Neuron (in vitro differentiated cells): ENCODE measurements around the gene MEIS1.

Source experiments
- H2AFZ ChIP-seq: one replicate; pipeline ENCODE4 v1.6.1; 2013; ENCODE audit warnings: low read depth, mild to moderate bottlenecking, inconsistent platforms, low read length, moderate library complexity
- H3K27me3 ChIP-seq: one replicate; pipeline ENCODE4 v1.6.1; 2013; ENCODE audit warnings: low read length; ENCODE audit not compliant: insufficient read depth
- H3K36me3 ChIP-seq: one replicate; pipeline ENCODE4 v1.6.1; 2013; ENCODE audit warnings: low read length; ENCODE audit not compliant: insufficient read depth
- H3K4me1 ChIP-seq: one replicate; pipeline ENCODE4 v1.6.1; 2013; ENCODE audit warnings: low read length; ENCODE audit not compliant: insufficient read depth
- H3K4me3 ChIP-seq: 2 replicates; pipeline ENCODE4 v1.5.1; 2013; ENCODE audit warnings: mild to moderate bottlenecking, low read length, moderate library complexity
- H3K9me3 ChIP-seq: one replicate; pipeline ENCODE4 v1.6.1; 2013; ENCODE audit warnings: low read length

MEIS1 gene

DNA sequence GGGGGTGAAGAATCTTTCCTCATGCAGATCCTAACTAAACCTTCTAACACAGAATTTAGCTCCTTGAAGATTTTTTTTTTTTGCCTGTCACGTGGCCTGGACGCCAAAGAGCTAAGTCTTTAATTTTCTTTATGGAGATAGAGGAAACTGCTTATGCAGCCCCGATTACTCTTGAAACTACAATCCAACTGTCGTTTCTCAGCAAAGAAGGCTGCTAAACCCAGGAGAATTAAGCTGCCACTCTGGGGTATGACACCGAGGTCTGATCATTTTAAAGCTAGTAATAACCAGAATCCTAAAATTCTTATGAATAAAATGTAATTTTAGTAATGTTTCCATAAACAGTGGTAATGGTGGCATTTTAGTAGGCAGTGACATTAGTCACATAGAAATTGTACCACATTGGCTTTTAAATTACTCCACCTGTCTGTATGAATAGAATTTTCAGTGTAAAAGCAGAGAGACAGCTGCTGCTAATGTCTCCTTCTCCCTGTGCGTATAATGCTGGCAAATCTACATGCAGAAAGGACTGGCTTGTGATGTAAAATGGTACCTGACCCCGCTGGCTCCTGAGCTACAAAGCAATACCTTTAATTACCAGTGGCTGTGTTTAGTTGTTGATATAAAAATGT, 86.5 kb downstream of the MEIS1 start:
- Histone ChIP-seq H3K36me3 (no peaks in the 10 kb centered on the region), H3K4me3 (no peak overlapping the region), H3K9me3 (no peaks in the 10 kb centered on the region), H2AFZ (no peak overlapping the region), H3K27me3 (no peaks in the 10 kb centered on the region), H3K4me1 (peaks cover 20% of the 10 kb centered on the region)

DNA sequence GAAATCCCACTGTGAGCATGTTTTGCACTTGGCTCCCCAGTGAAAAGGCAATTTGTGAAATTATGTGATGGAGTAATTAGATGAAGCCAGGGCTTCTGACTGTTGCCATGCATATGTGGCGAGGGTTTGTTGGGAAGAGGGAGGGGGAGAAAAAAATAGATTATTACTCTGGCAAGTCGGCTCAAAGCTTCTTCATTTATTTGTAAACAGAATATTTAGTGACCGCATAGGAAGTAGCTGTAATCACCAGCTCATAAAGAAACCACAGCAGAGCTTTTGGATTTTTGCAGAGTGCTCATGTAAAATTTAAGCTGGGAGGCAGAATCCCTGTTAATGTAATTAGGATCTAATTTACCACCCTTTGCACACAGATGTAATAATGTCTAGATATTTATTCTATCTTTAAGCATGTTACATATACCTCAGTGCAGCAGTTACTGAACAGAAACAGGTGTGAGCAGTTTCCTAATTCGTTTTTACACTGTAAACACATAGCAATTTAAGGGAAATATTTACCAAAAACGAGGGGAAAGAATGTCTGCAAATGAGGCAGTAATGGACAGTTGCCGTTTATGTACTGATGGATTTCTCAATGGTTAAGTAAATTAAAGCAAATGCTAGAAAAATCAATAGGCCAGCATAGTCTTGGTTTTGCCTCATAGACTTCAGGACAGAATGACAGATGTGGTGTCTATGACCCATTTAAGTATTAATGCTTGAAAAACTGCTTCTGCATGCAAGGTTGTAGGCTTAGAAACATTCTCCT, 87.9 kb downstream of the MEIS1 start:
- Histone ChIP-seq H2AFZ (no peak overlapping the region), H3K27me3 (no peaks in the 10 kb centered on the region), H3K4me3 (no peak overlapping the region), H3K9me3 (no peaks in the 10 kb centered on the region), H3K4me1 (peaks cover 19% of the 10 kb centered on the region), H3K36me3 (peaks cover 4% of the 10 kb centered on the region)

DNA sequence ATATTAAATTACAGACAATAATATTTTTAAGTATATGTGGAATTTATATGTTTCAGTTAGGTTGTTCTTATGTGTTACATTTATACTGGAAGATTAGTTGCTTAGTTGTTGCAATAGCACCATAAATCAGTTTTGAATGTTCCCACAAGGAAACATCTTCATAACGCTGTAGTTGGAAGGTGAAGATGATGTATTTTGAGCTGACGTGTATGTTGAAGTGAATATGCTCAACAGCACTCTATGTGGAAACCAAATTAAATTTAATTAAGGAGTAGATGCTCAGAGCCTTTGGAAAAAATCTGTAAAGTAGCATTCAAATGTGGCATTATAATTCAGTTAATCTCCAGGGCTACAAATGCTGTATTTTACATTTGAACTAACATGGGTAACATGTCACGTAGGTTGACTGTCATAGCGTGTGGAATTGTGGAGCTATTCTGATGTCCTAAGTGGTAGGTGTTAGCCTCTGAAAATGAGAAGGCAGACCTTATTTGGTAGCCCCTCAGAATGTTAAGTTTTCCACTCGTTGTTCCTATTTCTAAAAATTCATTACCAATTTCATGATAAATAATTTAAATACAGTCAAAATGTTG, 88.5 kb downstream of the MEIS1 start:
- Histone ChIP-seq H3K36me3 (peaks cover 4% of the 10 kb centered on the region), H2AFZ (no peak overlapping the region), H3K9me3 (no peaks in the 10 kb centered on the region), H3K4me1 (peaks cover 15% of the 10 kb centered on the region), H3K27me3 (no peaks in the 10 kb centered on the region), H3K4me3 (no peak overlapping the region)

DNA sequence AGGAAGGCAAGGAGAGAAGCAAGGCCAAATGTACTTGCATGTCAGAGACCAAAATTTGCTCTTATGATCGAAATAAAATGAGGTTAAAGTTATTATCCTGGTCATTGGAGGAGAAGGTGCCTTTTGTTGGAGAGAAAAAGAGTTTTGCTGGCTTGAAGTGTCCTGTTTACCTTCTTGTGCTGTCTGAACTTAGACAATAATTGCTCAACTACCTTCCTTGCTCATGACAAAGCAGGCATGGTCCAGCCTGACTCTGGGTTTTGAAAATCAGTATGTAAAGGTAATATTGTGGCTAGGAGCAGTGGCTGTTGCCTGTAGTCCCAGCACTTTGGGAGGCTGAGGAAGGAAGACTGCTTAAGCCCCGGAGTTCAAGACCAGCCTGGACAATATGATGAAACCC, 89.1 kb downstream of the MEIS1 start:
- no peaks in the 10 kb centered on the region for H3K27me3 ChIP-seq
- peaks cover 7% of the 10 kb centered on the region for H3K36me3 ChIP-seq
- peaks cover 15% of the 10 kb centered on the region for H3K4me1 ChIP-seq
- H3K4me3 ChIP-seq: no peak overlapping the region
- no peak overlapping the region for H2AFZ ChIP-seq
- H3K9me3 ChIP-seq: no peaks in the 10 kb centered on the region

GRCh38 chr2:66525606-66526005, 90.7 kb downstream of the MEIS1 start:
- H3K4me3 ChIP-seq: no peak overlapping the region
- H3K27me3 ChIP-seq: no peaks in the 10 kb centered on the region
- H3K4me1 ChIP-seq: peaks cover 15% of the 10 kb centered on the region
- peaks cover 8% of the 10 kb centered on the region for H3K36me3 ChIP-seq
- H2AFZ ChIP-seq: no peak overlapping the region
- no peaks in the 10 kb centered on the region for H3K9me3 ChIP-seq

DNA sequence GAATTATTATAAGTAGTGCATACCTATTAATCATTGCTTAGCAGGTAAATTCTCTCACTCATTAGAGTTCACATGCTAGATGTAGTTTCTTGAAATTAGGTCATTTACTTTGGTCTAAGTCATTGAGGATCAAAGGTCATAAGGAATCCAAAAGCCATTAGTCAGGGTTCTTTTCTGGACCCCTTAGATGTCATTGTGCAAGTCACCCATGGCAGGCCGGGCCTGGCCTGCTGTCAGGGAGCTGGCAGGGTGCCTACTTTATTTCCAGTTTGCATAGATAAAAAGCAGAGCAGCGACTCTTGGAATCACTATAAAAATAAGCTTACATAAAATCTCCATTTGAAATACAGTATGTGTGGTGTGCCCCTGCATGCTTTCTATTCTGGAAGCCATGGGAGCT, 91.3 kb downstream of the MEIS1 start:
- no peak overlapping the region for H3K4me3 ChIP-seq
- H2AFZ ChIP-seq: no peak overlapping the region
- H3K36me3 ChIP-seq: peaks cover 8% of the 10 kb centered on the region
- peaks cover 18% of the 10 kb centered on the region for H3K4me1 ChIP-seq
- no peaks in the 10 kb centered on the region for H3K9me3 ChIP-seq
- H3K27me3 ChIP-seq: no peaks in the 10 kb centered on the region

GRCh38 chr2:66528974-66529724, 94.2 kb downstream of the MEIS1 start:
- no peak overlapping the region for H3K4me3 ChIP-seq
- H3K36me3 ChIP-seq: peaks cover 8% of the 10 kb centered on the region
- no peak overlapping the region for H2AFZ ChIP-seq
- H3K27me3 ChIP-seq: no peaks in the 10 kb centered on the region
- no peaks in the 10 kb centered on the region for H3K9me3 ChIP-seq
- H3K4me1 ChIP-seq: peaks cover 31% of the 10 kb centered on the region

DNA sequence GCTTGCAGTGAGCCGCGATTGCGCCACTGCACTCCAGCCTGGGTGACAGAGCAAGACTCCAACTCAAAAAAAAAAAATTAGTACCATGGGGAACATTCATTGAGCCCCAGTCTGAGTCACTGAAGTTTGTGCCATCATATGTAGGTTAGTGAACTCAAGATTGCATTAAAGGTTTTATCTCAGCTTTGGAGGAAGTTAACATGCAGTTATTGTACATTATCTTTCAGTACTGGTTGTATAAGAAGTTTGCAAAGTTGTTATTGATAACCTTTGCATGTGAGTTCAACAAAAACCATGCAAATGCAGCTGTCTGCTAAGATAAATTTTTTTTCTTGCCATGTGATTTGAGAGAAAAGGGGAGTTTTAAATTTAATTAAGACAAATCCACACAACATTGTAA, 95.7 kb downstream of the MEIS1 start:
- H3K9me3 ChIP-seq: no peaks in the 10 kb centered on the region

GRCh38 chr2:66531155-66531554, 96.2 kb downstream of the MEIS1 start:
- Histone ChIP-seq H3K4me1 (peaks cover 34% of the 10 kb centered on the region), H3K27me3 (no peaks in the 10 kb centered on the region), H3K9me3 (no peaks in the 10 kb centered on the region), H2AFZ (no peak overlapping the region), H3K4me3 (no peak overlapping the region), H3K36me3 (peaks cover 8% of the 10 kb centered on the region)

More for the DNA sequence above, 95.7 kb downstream of the MEIS1 start:
- Histone ChIP-seq H3K4me3 (no peak overlapping the region), H2AFZ (no peak overlapping the region), H3K36me3 (peaks cover 8% of the 10 kb centered on the region), H3K4me1 (peaks cover 34% of the 10 kb centered on the region), H3K27me3 (no peaks in the 10 kb centered on the region)

GRCh38 chr2:66531567-66531966, 96.6 kb downstream of the MEIS1 start:
- Histone ChIP-seq H3K4me1 (peaks cover 35% of the 10 kb centered on the region), H2AFZ (no peak overlapping the region), H3K9me3 (no peaks in the 10 kb centered on the region)

DNA sequence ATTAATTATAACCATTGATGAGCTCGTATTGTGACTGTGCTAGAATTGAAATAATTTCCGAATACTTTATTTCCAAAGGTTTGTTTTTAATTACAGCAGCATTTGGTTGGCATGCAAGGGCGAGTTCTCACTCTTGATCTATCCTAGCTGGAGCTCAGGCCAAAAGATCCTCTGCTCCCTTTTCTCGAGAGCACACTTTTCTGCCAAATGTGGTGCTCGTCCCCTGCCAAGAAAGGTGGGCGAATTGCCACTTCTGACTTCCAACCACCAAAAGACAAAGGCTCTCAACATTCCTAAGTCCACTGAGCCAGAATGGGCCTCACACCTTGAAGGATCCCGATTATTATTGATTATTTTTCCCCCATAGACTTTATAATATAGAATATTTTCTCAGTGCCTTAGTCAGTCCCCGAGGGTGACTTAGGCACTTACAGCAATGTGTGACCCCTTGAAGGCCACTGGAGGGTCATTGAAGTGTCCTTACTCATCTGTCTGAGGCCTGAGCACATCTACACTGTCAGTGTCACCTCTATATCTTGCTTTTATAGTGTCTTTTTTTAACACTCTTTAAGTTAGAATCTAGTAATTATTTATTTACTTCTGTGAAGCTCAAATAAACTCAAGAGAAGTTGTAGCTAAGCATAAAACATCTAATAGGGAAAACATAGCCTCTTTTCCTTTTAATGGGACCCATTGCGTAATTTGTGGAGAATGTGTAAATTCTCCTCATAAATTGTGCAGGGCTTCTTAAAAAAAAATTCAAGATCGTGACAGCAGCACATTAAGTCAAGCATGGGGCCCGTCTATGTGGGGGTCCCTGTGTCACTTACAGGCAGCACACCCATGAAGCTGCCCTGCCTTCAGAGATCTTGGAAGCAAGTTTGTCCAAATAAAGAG, 98.3 kb downstream of the MEIS1 start:
- H3K27me3 ChIP-seq: no peaks in the 10 kb centered on the region
- H3K9me3 ChIP-seq: no peaks in the 10 kb centered on the region
- H3K4me3 ChIP-seq: no peak overlapping the region
- H3K36me3 ChIP-seq: peaks cover 4% of the 10 kb centered on the region
- peaks cover 50% of the 10 kb centered on the region for H3K4me1 ChIP-seq
- H2AFZ ChIP-seq: no peak overlapping the region

More at GRCh38 chr2:66531567-66531966, 96.6 kb downstream of the MEIS1 start:
- H3K36me3 ChIP-seq: peaks cover 8% of the 10 kb centered on the region
- H3K4me3 ChIP-seq: no peak overlapping the region
- H3K27me3 ChIP-seq: no peaks in the 10 kb centered on the region

DNA sequence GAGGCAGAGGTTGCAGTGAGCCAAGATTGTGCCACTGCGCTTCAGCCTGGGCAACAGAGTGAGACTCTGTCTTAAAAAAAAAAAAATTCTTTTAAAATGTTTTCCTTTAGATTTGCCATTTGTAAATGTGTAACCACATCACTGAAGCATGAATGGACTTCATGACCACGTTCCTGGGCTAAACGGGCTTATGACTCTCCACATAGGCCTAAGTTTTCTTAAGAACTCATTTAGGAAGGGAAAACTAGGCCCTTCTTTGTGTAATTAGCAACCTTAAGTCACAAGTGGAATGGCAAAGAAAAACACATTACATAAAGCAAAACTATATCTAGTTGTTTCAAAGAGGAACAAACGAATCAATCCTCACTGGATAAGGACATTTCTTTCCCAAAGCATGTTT, 99.5 kb downstream of the MEIS1 start:
- Histone ChIP-seq H3K4me3 (no peak overlapping the region), H3K36me3 (no peaks in the 10 kb centered on the region), H3K4me1 (peaks cover 50% of the 10 kb centered on the region), H2AFZ (no peak overlapping the region), H3K9me3 (no peaks in the 10 kb centered on the region), H3K27me3 (no peaks in the 10 kb centered on the region)
